Activated CD8-positive, alpha-beta T cell treated with anti-CD3 and anti-CD28 coated beads, Interleukin-2, amount 10 ng/mL, durations not matched to agents 7 days and 5 days (primary cell): ENCODE measurements around the gene PCDH9. TPM values are rescaled to one million over a fixed set of nuclear protein-coding genes. Genes with fewer than 3 reads are reported as not detected.

Experiments
- ATAC-seq: fragments of 150-1000 bp; cut with Tn5 transposase; one replicate; pipeline ENCODE4 v1.10.0; 2021; ENCODE audit warnings: moderate library complexity
- CTCF ChIA-PET: fragments of 350-600 bp; sonication (Branson Sonifier 250); formaldehyde crosslinking; loops from one replicate; lab custom pipeline; 2021; ENCODE audit warnings: antibody characterized with exemption; lab: Charles Lee
- POLR2A ChIA-PET: fragments of 350-600 bp; sonication (Branson Sonifier 250); formaldehyde crosslinking; loops from one replicate; lab custom pipeline; 2021; ENCODE audit warnings: antibody characterized with exemption; lab: Charles Lee
- DNase-seq: peaks from one replicate; pipeline ENCODE4 v3.0.0-alpha.2; 2020
- H3K27ac Mint-ChIP-seq: one replicate; pipeline ENCODE4 v1.8.0; 2021; ENCODE audit warnings: mild to moderate bottlenecking, mixed read lengths
- H3K27me3 Mint-ChIP-seq: one replicate; pipeline ENCODE4 v1.8.0; 2021; ENCODE audit warnings: low read depth, mixed read lengths
- H3K36me3 Mint-ChIP-seq: one replicate; pipeline ENCODE4 v1.8.0; 2021; ENCODE audit warnings: low read depth, mixed read lengths
- H3K4me1 Mint-ChIP-seq: one replicate; pipeline ENCODE4 v1.8.0; 2021; ENCODE audit warnings: low read depth, mixed read lengths
- H3K4me3 Mint-ChIP-seq: one replicate; pipeline ENCODE4 v1.8.0; 2021; ENCODE audit warnings: mild to moderate bottlenecking, mixed read lengths
- H3K9me3 Mint-ChIP-seq: one replicate; pipeline ENCODE4 v1.8.0; 2022; ENCODE audit warnings: mixed read lengths; ENCODE audit not compliant: insufficient read depth
- total RNA-seq, 2 experiments: library from RNA; stranded (reverse); gene quantifications; one replicate each; pipeline ENCODE4 v1.2.3, GENCODE V29; 2021

PCDH9 gene
- total RNA-seq, 2 experiments from 2014 or later: 0.08 to 0.13 TPM

DNA sequence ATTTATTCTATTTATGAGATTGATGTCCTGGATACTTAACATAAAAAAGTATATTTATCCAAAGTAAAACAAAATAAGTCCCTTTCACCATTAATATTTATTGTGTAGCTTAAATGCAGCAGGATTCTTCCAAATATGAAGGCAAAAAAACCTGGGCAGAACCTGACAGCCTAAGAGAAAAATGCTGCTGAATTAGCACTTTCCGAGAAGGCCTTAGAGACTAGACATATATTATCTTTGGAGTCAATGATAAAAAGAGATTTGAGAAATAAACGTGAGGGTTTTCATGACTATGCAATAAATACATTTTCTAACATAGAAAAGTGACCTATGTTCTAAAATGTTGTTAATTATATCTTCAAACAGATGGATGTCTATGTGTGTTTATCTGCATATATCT lies 566.9 kb downstream of the PCDH9 start:
- Mint-ChIP-seq H3K9me3 (no peaks in the 10 kb centered on the region), H3K4me1 (no peaks in the 10 kb centered on the region), H3K4me3 (no peak overlapping the region), H3K27me3 (no peaks in the 10 kb centered on the region), H3K36me3 (no peaks in the 10 kb centered on the region), H3K27ac (no peak overlapping the region)
- no peak for DNase-seq
- ATAC-seq: no peak
- ChIA-PET CTCF (no interaction called here), POLR2A (no interaction called here)

DNA sequence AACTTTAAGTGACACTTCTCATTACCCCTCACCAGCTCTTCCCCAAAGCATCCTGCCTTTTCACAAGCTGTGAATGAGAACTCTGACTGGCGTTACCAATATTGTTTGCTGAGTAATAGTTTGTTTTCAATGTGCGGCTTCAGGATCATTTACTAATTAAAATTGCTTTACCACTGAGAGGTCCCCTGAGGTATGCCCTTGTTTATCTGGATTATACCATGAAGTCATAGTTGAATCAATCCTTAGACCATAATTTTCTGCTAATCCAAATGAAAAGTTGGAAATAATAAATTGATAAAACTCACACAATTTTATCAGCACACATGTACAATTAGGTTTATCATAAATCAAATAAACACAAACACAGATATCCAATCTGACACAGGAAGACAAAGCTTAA lies 568.8 kb downstream of the PCDH9 start:
- no peak for DNase-seq
- Mint-ChIP-seq H3K4me1 (no peaks in the 10 kb centered on the region), H3K27me3 (no peaks in the 10 kb centered on the region), H3K36me3 (no peaks in the 10 kb centered on the region), H3K4me3 (no peak overlapping the region), H3K9me3 (no peaks in the 10 kb centered on the region), H3K27ac (no peak overlapping the region)
- ChIA-PET POLR2A (no interaction called here), CTCF (no interaction called here)
- no peak for ATAC-seq

DNA sequence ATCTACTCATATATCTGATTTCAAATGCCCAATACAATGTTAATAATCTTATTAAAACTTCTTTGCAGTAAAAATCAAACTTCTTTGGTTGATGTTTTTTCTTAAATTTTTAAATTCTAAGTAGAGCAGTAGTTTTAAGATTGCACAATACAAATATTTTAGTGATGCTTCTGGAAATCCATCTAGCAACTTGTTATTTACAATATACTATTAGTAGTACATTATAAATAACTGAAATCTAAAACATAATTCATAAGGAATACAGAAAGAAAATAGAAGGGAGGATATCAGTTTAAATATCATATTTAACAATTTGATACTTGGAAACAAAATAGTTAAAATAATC lies 569.7 kb downstream of the PCDH9 start:
- no peaks in the 10 kb centered on the region for H3K36me3 Mint-ChIP-seq
- ChIA-PET POLR2A (no interaction called here), CTCF (no interaction called here)
- H3K27ac Mint-ChIP-seq: no peak overlapping the region
- H3K4me3 Mint-ChIP-seq: no peak overlapping the region
- no peaks in the 10 kb centered on the region for H3K27me3 Mint-ChIP-seq
- no peaks in the 10 kb centered on the region for H3K9me3 Mint-ChIP-seq
- H3K4me1 Mint-ChIP-seq: no peaks in the 10 kb centered on the region
- no peak for ATAC-seq
- DNase-seq: no peak

DNA sequence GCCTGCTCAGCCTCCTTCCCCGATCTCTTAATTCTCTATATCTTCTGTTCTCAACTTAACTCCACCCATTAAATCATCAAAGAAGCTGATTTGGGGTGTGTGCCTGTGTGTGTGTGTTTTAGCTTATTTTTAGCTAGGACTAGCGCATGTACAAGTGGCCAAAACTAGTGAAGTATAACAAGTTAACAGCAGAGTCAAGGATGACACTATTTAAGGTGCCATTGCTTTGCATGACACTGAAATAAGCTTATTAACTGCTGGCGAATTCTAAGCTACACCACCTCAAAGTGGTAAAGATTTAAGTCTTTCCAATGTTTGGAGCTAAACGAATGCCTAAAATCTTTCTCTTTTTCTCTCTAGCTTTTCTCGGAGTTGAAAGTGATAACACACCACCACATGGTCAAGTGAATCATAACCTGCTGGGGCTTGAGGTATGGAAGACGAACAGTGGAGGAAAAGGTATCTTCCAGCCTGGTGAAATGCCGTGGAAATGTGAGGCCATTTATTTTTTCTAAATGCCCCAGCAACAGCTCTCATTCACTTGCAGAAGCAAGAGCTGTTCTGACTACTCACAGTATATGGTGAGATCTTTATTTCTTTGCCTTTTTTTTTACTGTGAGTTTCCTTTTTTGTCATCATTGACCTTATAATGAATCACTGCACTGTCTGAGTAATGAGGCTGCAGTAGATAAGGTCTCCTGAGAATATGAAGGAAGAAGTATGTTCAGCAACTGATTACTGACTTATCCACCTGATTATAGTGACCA lies 570.3 kb downstream of the PCDH9 start:
- Mint-ChIP-seq H3K27me3 (no peaks in the 10 kb centered on the region), H3K36me3 (no peaks in the 10 kb centered on the region), H3K27ac (no peak overlapping the region), H3K4me3 (no peak overlapping the region), H3K9me3 (no peaks in the 10 kb centered on the region), H3K4me1 (no peaks in the 10 kb centered on the region)
- ChIA-PET POLR2A (no interaction called here), CTCF (interaction anchor here (0.8 kb wide), 1 partner anchor 14 kb away, joined by 3 read pairs; no protein-coding TSS in a partner anchor)
- ATAC-seq (no peak), DNase-seq (no peak)

DNA sequence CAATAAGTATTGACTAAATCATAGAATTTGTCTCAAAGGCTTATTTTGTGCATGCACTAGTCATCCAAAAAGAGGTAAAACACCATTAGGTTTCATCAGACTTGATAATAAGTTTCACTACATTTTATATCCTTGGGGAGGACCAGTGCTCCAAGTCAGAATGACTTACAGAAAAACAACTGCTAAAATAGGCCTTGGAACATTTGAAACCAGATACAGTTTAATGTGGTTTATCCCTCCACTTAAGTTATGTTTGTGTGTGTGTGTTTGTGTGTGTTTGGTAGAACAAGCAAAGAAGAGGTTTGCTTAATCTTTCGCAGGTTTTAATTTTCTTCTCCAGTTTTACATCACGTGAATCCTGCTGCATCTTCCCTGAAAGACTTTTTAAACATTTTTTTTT lies 570.9 kb downstream of the PCDH9 start:
- Mint-ChIP-seq H3K4me1 (no peaks in the 10 kb centered on the region), H3K36me3 (no peaks in the 10 kb centered on the region), H3K27ac (no peak overlapping the region), H3K27me3 (no peaks in the 10 kb centered on the region), H3K9me3 (no peaks in the 10 kb centered on the region), H3K4me3 (no peak overlapping the region)
- no peak for DNase-seq
- POLR2A ChIA-PET: no interaction called here
- CTCF ChIA-PET: interaction anchor here (0.8 kb wide), 1 partner anchor 13 kb away, joined by 3 read pairs; no protein-coding TSS in a partner anchor
- no peak for ATAC-seq

DNA sequence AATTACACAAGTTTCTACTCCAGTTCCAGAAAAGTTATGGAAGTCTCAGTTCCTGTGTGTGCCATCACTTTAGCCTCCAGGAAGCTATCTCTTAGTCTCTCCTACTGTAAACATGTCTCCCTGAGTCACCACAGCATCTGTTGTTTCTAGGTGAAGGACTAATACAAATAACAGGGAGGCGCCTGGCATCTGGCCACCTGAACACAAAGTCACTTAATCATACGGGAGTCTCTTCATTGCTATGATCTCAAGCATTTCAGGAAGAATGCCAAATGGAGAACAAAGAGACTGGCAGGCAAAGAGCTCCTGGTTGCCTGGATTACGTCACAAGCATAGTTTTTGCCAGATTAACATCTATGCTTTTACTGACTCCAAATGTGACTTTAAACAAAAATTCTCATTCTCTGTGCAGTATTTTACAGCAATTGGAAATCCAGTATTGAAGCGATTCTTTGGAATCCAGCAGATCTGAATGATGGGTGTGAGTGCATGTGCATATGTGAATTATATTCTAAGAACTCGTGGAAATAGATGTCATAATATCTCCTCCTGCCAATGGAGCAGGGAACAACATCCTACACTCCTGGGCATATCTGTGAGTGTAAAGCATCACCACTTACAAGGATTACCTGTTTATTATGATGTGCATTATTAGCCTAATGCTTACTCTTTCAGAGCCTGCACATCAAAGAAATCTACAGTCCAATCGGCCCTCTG lies 572.8 kb downstream of the PCDH9 start:
- Mint-ChIP-seq H3K27me3 (no peaks in the 10 kb centered on the region), H3K4me3 (no peak overlapping the region), H3K27ac (no peak overlapping the region), H3K9me3 (no peaks in the 10 kb centered on the region), H3K36me3 (no peaks in the 10 kb centered on the region), H3K4me1 (no peaks in the 10 kb centered on the region)
- no peak for DNase-seq
- POLR2A ChIA-PET: no interaction called here
- CTCF ChIA-PET: no interaction called here
- no peak for ATAC-seq

DNA sequence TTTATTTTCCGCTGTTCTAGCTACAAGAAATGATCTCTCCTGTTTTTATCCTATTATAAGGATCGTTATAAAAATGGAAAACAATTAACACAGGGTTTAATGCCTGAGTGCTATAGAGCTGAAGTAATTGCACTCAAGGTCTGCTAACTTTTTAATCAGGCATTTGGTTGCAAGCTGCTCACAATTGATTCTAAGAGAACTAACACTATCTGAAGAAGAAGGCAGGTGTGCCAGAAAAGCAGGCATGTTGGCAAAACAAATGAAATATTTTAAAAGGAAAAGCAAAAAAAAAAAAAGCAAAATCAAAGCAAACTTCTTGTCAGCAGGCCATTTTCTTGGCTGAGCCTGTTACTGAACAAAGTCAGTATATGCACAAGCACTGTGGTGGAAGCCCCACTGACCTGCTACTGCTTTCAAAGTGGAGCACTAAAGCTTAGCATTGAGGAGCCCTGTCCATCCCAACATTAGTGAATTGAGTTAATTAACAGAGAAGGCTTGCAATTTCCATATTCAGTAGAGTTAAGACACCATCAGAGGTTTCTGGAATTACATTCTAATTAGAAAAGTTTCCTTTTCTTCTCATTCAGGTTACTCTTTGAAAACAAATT lies 574.2 kb downstream of the PCDH9 start:
- Mint-ChIP-seq H3K27me3 (no peaks in the 10 kb centered on the region), H3K9me3 (no peaks in the 10 kb centered on the region), H3K4me1 (no peaks in the 10 kb centered on the region), H3K27ac (no peak overlapping the region), H3K36me3 (no peaks in the 10 kb centered on the region), H3K4me3 (no peak overlapping the region)
- no peak for ATAC-seq
- ChIA-PET POLR2A (no interaction called here), CTCF (no interaction called here)
- no peak for DNase-seq

DNA sequence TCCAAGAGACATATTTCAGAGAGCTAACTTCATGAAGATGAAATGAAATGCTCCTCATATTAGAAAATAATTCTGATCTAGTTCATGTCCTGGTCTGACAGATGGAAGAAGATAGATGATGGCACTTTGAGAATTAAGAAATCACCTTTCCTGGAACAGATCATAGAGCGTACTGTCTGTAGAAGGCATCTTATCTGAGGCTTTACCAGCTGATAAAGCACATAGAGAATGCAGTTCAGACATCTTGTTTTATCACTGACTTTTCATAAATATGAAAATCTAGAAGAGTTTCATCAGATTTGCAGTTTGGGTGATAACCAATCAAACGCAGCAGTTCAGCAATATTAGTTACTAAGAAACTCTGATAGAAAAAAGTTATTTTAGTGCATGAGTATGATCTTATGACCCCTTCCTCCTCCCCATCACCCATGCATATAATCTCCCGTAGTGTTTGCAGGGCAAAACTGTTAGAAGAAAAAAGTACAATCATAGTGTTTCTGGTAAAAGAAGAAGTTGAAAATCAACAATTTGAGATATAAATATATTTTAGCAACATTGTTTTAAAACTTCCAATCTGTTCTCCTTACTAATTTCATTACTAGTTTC lies 585.2 kb downstream of the PCDH9 start:
- Mint-ChIP-seq H3K4me1 (no peaks in the 10 kb centered on the region), H3K27me3 (no peaks in the 10 kb centered on the region), H3K27ac (no peak overlapping the region), H3K36me3 (no peaks in the 10 kb centered on the region), H3K9me3 (peaks cover 6% of the 10 kb centered on the region), H3K4me3 (no peak overlapping the region)
- DNase-seq: no peak
- POLR2A ChIA-PET: no interaction called here
- ATAC-seq: no peak
- CTCF ChIA-PET: no interaction called here

DNA sequence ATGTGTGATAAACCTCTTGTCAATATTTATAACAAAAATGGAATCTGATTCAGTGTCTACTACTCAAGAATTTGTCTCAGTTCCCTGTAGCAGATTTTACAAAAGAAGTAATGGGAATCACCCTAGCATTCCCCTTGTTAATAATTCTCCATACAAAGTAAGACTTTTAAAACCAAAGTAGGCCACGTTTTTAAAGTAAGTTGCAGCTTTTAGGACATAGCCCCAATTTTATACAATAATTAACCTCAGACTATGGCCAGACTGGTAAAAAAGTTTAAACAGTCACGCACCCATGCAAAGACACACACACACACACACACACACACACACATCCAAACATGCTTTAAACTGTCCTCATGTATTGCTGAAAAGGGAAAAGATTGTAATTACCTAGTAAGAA lies 589.9 kb downstream of the PCDH9 start:
- ATAC-seq: no peak
- no peaks in the 10 kb centered on the region for H3K27me3 Mint-ChIP-seq
- ChIA-PET POLR2A (no interaction called here), CTCF (no interaction called here)
- H3K4me1 Mint-ChIP-seq: no peaks in the 10 kb centered on the region
- no peak for DNase-seq
- H3K36me3 Mint-ChIP-seq: no peaks in the 10 kb centered on the region
- no peak overlapping the region for H3K4me3 Mint-ChIP-seq
- H3K27ac Mint-ChIP-seq: no peak overlapping the region
- peaks cover 2% of the 10 kb centered on the region for H3K9me3 Mint-ChIP-seq

DNA sequence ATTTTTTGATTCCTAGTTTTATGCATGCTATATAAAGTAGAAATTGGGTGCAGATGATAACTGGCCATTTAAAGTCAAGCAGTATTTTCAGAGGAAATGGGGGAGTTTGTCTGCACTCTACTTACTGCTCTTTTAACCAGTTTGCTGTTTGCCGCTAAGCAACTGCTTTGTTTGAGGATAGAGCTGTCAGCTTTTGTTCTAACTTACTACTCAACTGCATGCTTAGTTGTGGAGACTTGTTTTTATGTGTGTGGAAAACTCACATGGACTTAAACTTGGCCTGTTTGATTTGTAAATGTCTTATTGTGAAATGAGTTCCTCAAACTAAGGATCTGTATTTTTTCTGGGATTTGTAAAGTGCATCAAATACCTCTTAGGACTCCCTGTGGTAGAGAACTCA lies 591.1 kb downstream of the PCDH9 start:
- Mint-ChIP-seq H3K9me3 (no peaks in the 10 kb centered on the region), H3K4me3 (no peak overlapping the region), H3K4me1 (no peaks in the 10 kb centered on the region), H3K27me3 (no peaks in the 10 kb centered on the region), H3K27ac (no peak overlapping the region), H3K36me3 (no peaks in the 10 kb centered on the region)
- DNase-seq (no peak), ATAC-seq (no peak)
- ChIA-PET POLR2A (no interaction called here), CTCF (no interaction called here)

DNA sequence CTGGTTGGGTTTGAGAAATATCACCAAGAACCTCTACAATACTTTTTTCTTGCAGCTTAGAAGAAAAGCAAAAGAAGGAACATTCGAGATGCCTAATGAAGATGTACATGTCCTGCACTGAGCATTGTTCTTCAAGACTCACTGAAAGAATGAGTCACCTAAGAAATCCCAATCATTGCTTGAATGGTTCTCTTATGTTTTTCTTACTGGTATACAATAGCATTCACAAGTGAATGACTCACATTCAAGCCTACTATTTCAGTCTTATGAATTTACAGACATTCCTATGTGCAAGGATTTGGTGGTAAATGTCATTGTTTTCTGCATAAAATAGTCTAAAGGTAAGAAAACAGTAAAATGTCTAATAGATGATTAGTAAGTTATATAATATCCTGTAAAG lies 594.6 kb downstream of the PCDH9 start:
- Mint-ChIP-seq H3K27me3 (no peaks in the 10 kb centered on the region), H3K4me1 (no peaks in the 10 kb centered on the region), H3K9me3 (no peaks in the 10 kb centered on the region), H3K36me3 (no peaks in the 10 kb centered on the region), H3K4me3 (no peak overlapping the region), H3K27ac (no peak overlapping the region)
- ChIA-PET CTCF (no interaction called here), POLR2A (no interaction called here)
- no peak for DNase-seq
- no peak for ATAC-seq

DNA sequence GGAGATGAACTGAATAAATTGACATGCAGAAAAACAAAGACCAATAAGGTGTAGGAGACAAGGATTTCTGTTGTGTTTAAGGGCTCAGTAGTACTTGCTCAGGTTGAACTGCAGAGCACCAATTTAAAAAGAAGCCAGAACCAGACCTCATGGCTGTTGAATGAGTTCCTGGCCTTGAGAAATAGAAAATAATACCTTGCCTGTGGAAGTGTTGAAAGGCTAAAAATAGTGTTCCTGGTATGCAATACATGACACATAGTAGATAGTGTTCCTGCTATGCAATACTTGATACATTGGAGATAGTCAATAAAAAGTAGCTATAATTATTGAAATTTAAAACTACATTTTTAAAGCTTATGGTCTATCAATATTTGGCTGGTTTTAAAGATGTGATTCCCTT lies 595.8 kb downstream of the PCDH9 start:
- no peaks in the 10 kb centered on the region for H3K36me3 Mint-ChIP-seq
- no peak for ATAC-seq
- ChIA-PET POLR2A (no interaction called here), CTCF (no interaction called here)
- H3K4me1 Mint-ChIP-seq: no peaks in the 10 kb centered on the region
- DNase-seq: no peak
- no peak overlapping the region for H3K4me3 Mint-ChIP-seq
- no peaks in the 10 kb centered on the region for H3K27me3 Mint-ChIP-seq
- no peak overlapping the region for H3K27ac Mint-ChIP-seq
- no peaks in the 10 kb centered on the region for H3K9me3 Mint-ChIP-seq
